ENCODE results near the gene TNS2. TPM values are rescaled to one million over a fixed set of nuclear protein-coding genes. Genes with fewer than 3 reads are reported as not detected.

TNS2 gene
- total and polyA plus RNA-seq, 9 of the 15 experiments (the other 6 are each of a cell fraction or from before 2014, with no cell fraction given): 0.28 to 3.1 (median 1.2) TPM; not detected in 1

DNA sequence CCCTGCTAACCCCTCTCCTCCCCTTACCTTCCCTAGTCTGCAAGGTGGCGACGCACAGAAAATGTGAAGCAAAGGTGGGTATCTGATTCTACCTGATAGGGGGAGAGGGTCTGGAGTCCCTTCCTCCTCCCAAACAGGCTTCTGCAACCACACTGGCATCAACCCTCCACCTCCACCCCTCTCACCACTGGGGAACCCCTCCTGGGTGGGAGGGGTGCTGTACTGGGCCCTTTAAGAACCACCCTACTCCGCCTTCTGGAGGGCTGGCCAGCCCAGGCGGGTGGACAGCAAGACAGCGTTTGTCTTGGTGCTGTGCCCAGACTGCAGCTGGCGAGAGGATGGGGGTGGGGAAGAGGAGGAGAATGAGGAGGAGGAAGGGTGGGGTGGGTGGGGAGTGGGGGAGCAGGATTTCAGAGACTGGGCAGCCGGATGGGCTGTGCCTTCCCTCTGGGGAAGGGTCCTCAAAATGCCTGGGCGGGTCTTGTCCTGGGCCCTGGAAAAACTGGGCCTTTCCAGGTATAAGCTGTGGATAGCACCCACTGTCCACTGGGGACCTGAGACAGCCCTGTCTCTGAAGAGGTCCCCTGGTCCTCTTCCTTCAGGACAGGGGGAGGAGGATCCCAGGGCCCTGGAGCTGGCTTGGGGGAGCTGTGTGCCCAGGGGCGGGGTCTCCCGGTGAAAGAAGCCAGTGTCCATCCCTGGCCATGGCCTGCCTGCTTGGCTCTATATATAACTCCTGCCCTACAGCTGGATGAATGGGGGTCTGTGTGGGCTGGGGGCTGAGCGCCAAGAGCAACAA lies 2.8 kb downstream of the TNS2 start (continued):
- TF ChIP-seq KLF16 (IDR thresholded peaks at IDR 0.05): no peak

DNA sequence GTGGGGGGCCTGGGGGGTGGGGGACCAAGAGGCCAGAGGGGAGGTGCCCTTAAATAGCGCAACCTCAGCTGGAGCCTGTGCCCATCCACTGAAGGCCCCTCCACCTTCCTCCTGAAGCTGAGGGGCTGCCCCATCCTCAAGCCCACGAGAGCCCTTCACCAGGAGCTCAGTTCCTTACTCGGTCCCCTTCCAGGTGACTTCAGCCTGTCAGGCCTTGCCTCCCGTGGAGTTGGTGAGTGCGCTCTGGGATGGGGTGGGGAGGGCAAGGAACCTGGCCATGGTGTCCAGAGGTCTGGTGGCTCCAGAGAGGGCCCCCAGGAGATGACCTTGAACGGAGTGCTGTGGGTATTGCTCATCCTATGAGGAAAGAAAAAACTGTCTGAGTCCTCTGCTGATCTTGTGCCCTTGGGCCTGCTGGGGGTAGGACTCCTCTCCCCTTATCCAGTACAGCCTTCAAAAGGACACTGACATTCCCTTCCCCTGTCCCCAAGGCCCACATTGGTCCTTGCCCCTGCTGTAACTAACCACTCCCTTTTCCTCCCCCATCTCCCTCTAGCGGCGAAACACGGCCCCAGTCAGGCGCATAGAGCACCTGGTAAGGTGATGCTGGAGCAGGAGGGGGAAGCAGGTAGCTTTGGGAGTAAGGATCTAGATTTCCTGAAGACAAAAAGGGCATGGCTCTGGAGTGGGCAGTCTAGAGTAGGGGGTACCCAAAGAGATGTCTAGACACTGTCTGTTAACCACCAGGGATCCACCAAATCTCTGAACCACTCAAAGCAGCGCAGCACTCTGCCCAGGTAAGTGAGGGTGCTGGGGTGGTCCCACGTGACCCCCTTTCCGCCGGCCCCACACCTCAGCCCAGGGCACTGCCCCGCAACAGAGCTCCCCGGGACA lies 3.6 kb downstream of the TNS2 start:
- peaks cover 42 to 86% of the 10 kb centered on the region in 2 experiments for H3K4me1 ChIP-seq (replicated peaks in 1 of 2; ENCODE audit: control insufficient read depth in 2 of 2, insufficient read depth in 2 of 2, low read length in 2 of 2)
- H3K27ac ChIP-seq (ENCODE audit: extremely low read depth, low read depth, low read length): peak overlapping the region; percentile 61; the same call in 2 of the 3 replicates
- TSS peak; percentile 65 for BruUV-seq (replicated peaks)
- H3K4me2 ChIP-seq (ENCODE audit: insufficient read depth, low read length): peak overlapping the region; percentile 87
- in situ Hi-C loops (cut with MboI): no loop called here
- peak overlapping the region; percentile 67 for H3K4me3 ChIP-seq
- H3K27me3 ChIP-seq (ENCODE audit: control insufficient read depth in 2 of 2, insufficient read depth in 2 of 2, low read length in 2 of 2): no peaks in the 10 kb centered on the region
- no peaks in the 10 kb centered on the region for H3K9me3 ChIP-seq (replicated peaks; ENCODE audit: control insufficient read depth, insufficient read depth, low read depth, low read length)
- peaks cover 2% of the 10 kb centered on the region; the same call in 1 of the 3 replicates for H3K36me3 ChIP-seq (ENCODE audit: control insufficient read depth, insufficient read depth, low read length)
- H3K9ac ChIP-seq (ENCODE audit: insufficient read depth in 1 of 2, low read depth in 2 of 2, low read length in 2 of 2): peak overlapping the region; percentile 52 to 93
- POLR2A ChIA-PET: interaction anchor here (0.6 to 2.1 kb wide), 10 partner anchors 9 to 134 kb away, joined by 3 to 8 read pairs (median 4); partner anchors contain the start of gene EIF4B
- DNase-seq (ENCODE audit: extremely low read depth in 1 of 4, low spot score in 3 of 4) (peak in 3 of 4 experiments; percentile 32 to 78 (median 45)), ATAC-seq (peak; percentile 68), FAIRE-seq (peak; percentile 87)
- CTCF ChIA-PET (ENCODE audit: low intra/inter-chr PET ratio): interaction anchor here (0.6 kb wide), 1 partner anchor 439 kb away, joined by 6 read pairs; no protein-coding TSS in a partner anchor
- H3K9me1 ChIP-seq (ENCODE audit: control insufficient read depth, insufficient read depth, low read length): no peaks in the 10 kb centered on the region
- intact Hi-C loops (cut with micrococcal nuclease): no loop called here
- H3K79me2 ChIP-seq (ENCODE audit: control insufficient read depth, insufficient read depth, low read length): peaks cover 7% of the 10 kb centered on the region; the same call in 2 of the 3 replicates
- WGBS (ENCODE audit: insufficient coverage, low coverage, missing lambda C conversion rate): 20% methylated on average over 13 of the region's 16 CpGs
- H4K20me1 ChIP-seq (replicated peaks; ENCODE audit: control insufficient read depth, insufficient read depth, low read length): no peaks in the 10 kb centered on the region
- H2AFZ ChIP-seq (ENCODE audit: low read depth, low read length): peak overlapping the region; percentile 93
- TF ChIP-seq FOXP1 (CRISPR knock-in tag; IDR thresholded peaks at IDR 0.05): peak; percentile 64; the same call in 1 of the 2 replicates
- TF ChIP-seq RAD21 (CRISPR knock-in tag; conservative IDR thresholded peaks at IDR 0.05 in 1 of 2, IDR thresholded peaks at IDR 0.05 in 1 of 2): 0 out of 4 replicates have a peak, but pooled peaks of 1 of the 2 experiments have one; percentile 9
- no peak for TF ChIP-seq ZNF12 (CRISPR knock-in tag; IDR thresholded peaks at IDR 0.05)
- TF ChIP-seq TOE1 (IDR thresholded peaks at IDR 0.05; ENCODE audit: borderline replicate concordance): 0 out of 2 replicates have a peak, but pooled peaks have one; percentile 45
- TF ChIP-seq TOE1 (CRISPR knock-in tag; IDR thresholded peaks at IDR 0.05; ENCODE audit: borderline replicate concordance, low read depth): no peak
- no peak for TF ChIP-seq ZNF318 (IDR thresholded peaks at IDR 0.05; ENCODE audit: borderline replicate concordance in 1 of 2, low read depth in 1 of 2)
